Skeletal muscle tissue (tissue), 4 donors: ENCODE measurements around the gene CES3. TPM values are rescaled to one million over a fixed set of nuclear protein-coding genes. Genes with fewer than 3 reads are reported as not detected.
"Not testable (repeated sequence)": the region's sequence is repeated elsewhere in the genome, so short reads cannot be mapped to it uniquely, and the experiment has no call there.

Source experiments
- H3K27ac ChIP-seq: one replicate; pipeline ENCODE4 v1.7.0; 2013; ENCODE audit warnings: mild to moderate bottlenecking, low read depth, low read length, inconsistent platforms
- H3K27me3 ChIP-seq, 3 donors: one replicate each; pipeline ENCODE4 v1.7.0; 2013; ENCODE audit warnings: low read length in 3 of 3; ENCODE audit not compliant: control insufficient read depth in 3 of 3, insufficient read depth in 3 of 3
- H3K36me3 ChIP-seq, 3 donors: one replicate each; pipeline ENCODE4 v1.7.0; 2013; ENCODE audit warnings: low read length in 3 of 3; ENCODE audit not compliant: control insufficient read depth in 3 of 3, insufficient read depth in 3 of 3
- H3K4me1 ChIP-seq, 3 donors: one replicate each; pipeline ENCODE4 v1.7.0; 2013; ENCODE audit warnings: low read length in 3 of 3, mild to moderate bottlenecking in 3 of 3; ENCODE audit not compliant: control insufficient read depth in 3 of 3, insufficient read depth in 3 of 3
- H3K4me3 ChIP-seq, 3 donors: one replicate each; pipeline ENCODE4 v1.7.0; 2013; ENCODE audit warnings: low read length in 3 of 3
- H3K9ac ChIP-seq, 3 donors: one replicate each; pipeline ENCODE4 v1.7.0; 2013; ENCODE audit warnings: low read length in 3 of 3, mild to moderate bottlenecking in 3 of 3, moderate library complexity in 2 of 3, low read depth in 1 of 3
- H3K9me3 ChIP-seq, 3 donors: one replicate each; pipeline ENCODE4 v1.7.0; 2013; ENCODE audit warnings: low read length in 3 of 3; ENCODE audit not compliant: control insufficient read depth in 3 of 3
- total RNA-seq: library from RNA; depleted of rRNA; stranded (reverse); fragments of >200 nt; gene quantifications from one replicate; pipeline ENCODE4 v1.2.3, GENCODE V29; 2014
- donor health status: Osteomylitis.

The CES3 gene
- total RNA-seq, 1 donor from 2014 or later: 0.52 TPM

DNA sequence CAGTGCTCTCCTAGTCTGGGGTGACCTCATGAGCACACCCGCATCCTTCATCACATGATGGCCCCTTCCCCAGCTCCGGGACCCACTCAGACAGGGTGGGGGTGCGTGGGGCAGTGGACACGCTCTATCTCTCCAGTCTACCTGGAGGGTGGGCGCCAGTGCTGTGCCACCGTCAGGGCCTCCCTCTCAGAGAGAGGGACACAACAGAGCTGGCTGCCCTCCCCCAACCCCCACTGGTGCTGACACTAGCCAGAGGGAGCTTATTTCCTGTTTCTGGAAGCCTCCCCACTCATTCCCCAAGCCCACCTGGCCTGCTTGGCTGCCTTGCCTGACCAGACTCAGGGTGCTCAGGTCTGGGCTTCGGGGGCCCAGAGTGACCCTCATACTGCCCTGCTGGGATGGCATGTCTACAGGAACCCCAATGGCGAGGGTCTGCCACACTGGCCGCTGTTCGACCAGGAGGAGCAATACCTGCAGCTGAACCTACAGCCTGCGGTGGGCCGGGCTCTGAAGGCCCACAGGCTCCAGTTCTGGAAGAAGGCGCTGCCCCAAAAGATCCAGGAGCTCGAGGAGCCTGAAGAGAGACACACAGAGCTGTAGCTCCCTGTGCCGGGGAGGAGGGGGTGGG lies 17.5 kb upstream of the CES3 start:
- H3K36me3 ChIP-seq: peaks cover 45 to 55% (median 54%) of the 10 kb centered on the region in 3 donors

DNA sequence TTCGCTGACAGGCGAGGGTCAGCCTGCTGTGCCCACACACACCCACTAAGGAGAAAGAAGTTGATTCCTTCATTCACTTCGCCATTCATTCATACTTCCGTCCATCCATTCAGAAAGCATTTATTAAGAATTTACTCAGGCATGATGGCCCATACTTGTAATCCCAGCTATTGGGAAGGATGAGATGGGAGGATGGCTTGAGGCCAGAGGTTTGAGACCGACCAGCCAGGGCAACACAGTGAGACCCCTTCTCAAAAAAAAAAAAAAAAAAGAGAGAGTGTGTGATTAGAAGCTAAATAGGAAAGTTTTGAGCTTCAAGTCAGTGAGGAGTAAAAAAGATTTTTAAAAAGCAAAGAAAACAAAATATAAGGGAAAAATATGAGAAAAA lies 17.0 kb upstream of the CES3 start:
- Histone ChIP-seq H3K27me3 (no peaks in the 10 kb centered on the region), H3K36me3 (peaks cover 40 to 50% (median 50%) of the 10 kb centered on the region in 3 donors)

More for the DNA sequence above, 17.5 kb upstream of the CES3 start:
- H3K4me1 ChIP-seq: peaks cover 6 to 16% (median 10%) of the 10 kb centered on the region in 3 donors
- no peak overlapping the region for H3K4me3 ChIP-seq
- no peaks in the 10 kb centered on the region for H3K9me3 ChIP-seq
- no peak overlapping the region for H3K27ac ChIP-seq
- H3K9ac ChIP-seq: no peak overlapping the region
- H3K27me3 ChIP-seq: no peaks in the 10 kb centered on the region

DNA sequence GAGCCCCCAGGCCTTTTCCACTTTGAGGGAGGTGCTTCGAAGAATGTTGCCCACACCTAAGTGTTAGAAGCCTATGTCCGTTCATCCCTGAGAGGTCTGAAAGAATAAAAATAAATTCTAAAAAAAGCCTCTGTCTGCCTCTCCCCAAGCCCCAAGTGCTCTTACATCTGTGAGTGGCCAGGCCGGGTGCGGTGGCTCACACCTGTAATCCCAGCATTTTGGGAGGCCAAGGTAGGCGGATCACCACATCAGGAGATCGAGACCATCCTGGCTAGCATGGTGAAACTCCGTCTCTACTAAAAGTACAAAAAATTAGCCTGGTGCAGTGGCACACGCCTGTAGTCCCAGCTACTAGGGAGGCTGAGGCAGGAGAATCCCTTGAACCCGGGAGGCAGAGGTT lies 16.1 kb upstream of the CES3 start:
- peaks cover 35 to 41% (median 41%) of the 10 kb centered on the region in 3 donors for H3K36me3 ChIP-seq
- H3K4me3 ChIP-seq, H3K9ac ChIP-seq, H3K27ac ChIP-seq, H3K9me3 ChIP-seq, H3K27me3 ChIP-seq: not testable (repeated sequence)
- peaks cover 6 to 24% (median 14%) of the 10 kb centered on the region in 3 donors for H3K4me1 ChIP-seq

More for the DNA sequence above, 17.0 kb upstream of the CES3 start:
- Histone ChIP-seq H3K27ac (no peak overlapping the region), H3K9me3 (no peaks in the 10 kb centered on the region), H3K4me3 (no peak overlapping the region), H3K9ac (no peak overlapping the region), H3K4me1 (peaks cover 6 to 16% (median 11%) of the 10 kb centered on the region in 3 donors)

DNA sequence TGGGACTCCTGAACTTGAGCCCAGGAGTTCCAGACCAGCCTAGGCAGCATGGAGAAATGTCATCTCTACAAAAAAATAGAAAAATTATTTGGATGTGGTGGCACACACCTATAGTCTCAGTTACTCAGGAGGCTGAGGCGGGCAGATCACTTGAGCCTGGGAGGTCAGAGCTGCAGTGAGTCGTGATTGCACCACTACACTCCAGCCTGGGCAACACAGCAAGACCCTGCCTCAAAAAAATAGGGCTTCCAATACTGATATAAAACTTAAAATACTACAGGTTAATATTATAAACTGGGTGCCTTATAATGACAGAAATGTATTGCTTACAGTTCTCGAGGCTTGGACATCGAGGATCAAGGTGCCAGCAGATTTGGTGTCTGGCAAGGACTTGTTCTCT lies 15.1 kb upstream of the CES3 start:
- Histone ChIP-seq H3K36me3 (peaks cover 26 to 31% (median 31%) of the 10 kb centered on the region in 3 donors), H3K9ac (no peak overlapping the region), H3K4me3 (no peak overlapping the region), H3K27me3 (peaks cover 0 to 3% (median 0%) of the 10 kb centered on the region in 3 donors), H3K27ac (no peak overlapping the region), H3K4me1 (peaks cover 9 to 27% (median 12%) of the 10 kb centered on the region in 3 donors), H3K9me3 (no peaks in the 10 kb centered on the region)

DNA sequence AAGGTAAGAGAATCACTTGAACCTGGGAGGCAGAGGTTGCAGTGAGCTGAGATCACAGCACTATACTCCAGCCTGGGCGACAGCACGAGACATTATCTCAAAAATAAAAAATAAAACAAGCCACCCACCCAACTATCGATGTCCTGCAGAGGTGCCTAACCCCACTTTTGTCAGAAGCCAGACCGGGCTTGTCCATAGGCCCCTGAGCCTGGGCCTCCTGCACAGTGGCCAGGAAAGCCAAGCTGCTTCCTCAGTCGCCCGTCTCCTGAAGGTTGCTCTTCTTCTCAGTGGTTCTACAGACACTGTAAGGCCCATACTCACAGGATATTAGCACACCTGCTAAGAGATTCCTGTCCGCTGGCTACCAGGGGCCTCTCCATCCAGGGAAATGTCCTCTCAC lies 14.5 kb upstream of the CES3 start:
- Histone ChIP-seq H3K36me3 (peaks cover 20 to 25% (median 25%) of the 10 kb centered on the region in 3 donors), H3K9me3 (no peaks in the 10 kb centered on the region), H3K27me3 (peaks cover 0 to 3% (median 0%) of the 10 kb centered on the region in 3 donors), H3K4me1 (peaks cover 9 to 27% (median 12%) of the 10 kb centered on the region in 3 donors), H3K9ac (no peak overlapping the region), H3K4me3 (no peak overlapping the region), H3K27ac (no peak overlapping the region)

- H3K36me3 ChIP-seq: peaks cover 16 to 21% (median 21%) of the 10 kb centered on the region in 3 donors
- peak overlapping the region in 2 of 3 donors; percentile 34 to 59 for H3K9ac ChIP-seq
- no peaks in the 10 kb centered on the region for H3K9me3 ChIP-seq
- no peak overlapping the region for H3K4me3 ChIP-seq
- H3K27me3 ChIP-seq: peaks cover 0 to 3% (median 0%) of the 10 kb centered on the region in 3 donors
- peaks cover 9 to 27% (median 12%) of the 10 kb centered on the region in 3 donors for H3K4me1 ChIP-seq
- H3K27ac ChIP-seq: peak overlapping the region; percentile 79
Measured at GRCh38 chr16:66946974-66947301, 14.1 kb upstream of the CES3 start.

GRCh38 chr16:66947302-66948065 lies 13.6 kb upstream of the CES3 start:
- Histone ChIP-seq H3K27me3 (peaks cover 0 to 3% (median 0%) of the 10 kb centered on the region in 3 donors), H3K9ac (peak overlapping the region; percentile 79 to 94 (median 79)), H3K36me3 (peaks cover 10 to 16% (median 15%) of the 10 kb centered on the region in 3 donors), H3K4me3 (peak overlapping the region; percentile 78 to 86 (median 82)), H3K9me3 (no peaks in the 10 kb centered on the region), H3K27ac (peak overlapping the region; percentile 79), H3K4me1 (peaks cover 9 to 27% (median 12%) of the 10 kb centered on the region in 3 donors)

DNA sequence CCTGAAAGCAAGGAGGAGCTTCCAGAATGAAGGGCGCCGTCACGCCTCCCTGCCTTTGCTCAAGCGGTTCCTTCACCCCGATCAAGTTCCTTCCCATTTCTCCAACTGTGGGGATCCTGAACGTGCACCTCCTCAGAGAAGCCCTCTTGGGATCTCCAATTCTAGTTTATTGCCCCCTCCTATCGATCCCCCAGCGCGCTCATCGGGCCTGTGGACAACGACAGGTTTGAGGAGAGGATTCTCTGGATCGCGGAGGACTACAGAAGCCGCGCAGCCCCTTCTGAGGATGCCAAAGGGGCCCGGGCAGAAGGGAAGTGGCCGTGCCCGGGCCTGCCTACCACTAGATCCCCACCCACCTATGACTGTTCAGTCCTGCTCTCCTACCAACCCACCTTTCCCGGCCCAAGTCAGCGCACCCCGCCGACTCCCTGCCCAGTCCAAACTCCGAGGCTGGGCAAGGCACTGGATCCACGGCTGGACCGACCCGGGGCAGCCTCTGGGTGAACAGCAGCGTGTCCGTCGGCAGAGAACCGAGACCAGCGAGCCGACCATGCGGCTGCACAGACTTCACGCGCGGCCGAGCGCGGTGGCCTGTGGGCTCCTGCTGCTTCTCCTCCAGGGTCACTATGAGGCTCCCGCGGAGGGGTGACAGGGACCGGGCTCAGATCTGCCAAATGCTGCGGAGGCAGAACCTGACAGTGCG lies 12.8 kb upstream of the CES3 start:
- H3K9me3 ChIP-seq: no peaks in the 10 kb centered on the region
- peaks cover 0 to 3% (median 0%) of the 10 kb centered on the region in 3 donors for H3K27me3 ChIP-seq
- H3K27ac ChIP-seq: peak overlapping the region; percentile 79
- peaks cover 12 to 30% (median 14%) of the 10 kb centered on the region in 3 donors for H3K4me1 ChIP-seq
- H3K4me3 ChIP-seq: peak overlapping the region; percentile 78 to 86 (median 82)
- peak overlapping the region; percentile 79 to 94 (median 79) for H3K9ac ChIP-seq
- peaks cover 4 to 8% (median 8%) of the 10 kb centered on the region in 3 donors for H3K36me3 ChIP-seq

DNA sequence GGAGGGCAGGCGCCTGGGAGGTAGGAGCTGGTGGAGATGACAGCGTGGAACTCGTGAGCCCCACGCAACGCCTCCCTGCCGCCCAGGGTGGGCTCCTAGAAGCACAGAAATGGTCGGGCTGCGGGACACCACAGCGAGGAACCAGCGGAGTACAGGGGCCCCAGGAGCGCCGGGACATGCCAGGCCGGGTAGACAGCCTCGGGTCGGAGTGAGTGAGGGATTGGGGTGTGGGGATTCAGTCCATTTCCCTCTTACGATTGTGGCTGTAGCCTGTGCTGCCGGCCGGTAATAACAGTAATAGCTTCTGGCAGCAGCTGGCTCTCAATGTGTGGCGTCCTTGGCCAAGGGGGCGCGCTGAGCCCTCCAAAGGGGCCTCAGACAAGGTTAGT lies 12.2 kb upstream of the CES3 start:
- Histone ChIP-seq H3K4me3 (peak overlapping the region; percentile 78 to 86 (median 82)), H3K36me3 (peaks cover 0 to 2% (median 2%) of the 10 kb centered on the region in 3 donors), H3K9ac (peak overlapping the region; percentile 79 to 94 (median 79)), H3K27me3 (peaks cover 0 to 3% (median 0%) of the 10 kb centered on the region in 3 donors), H3K9me3 (no peaks in the 10 kb centered on the region), H3K27ac (peak overlapping the region; percentile 79), H3K4me1 (peaks cover 12 to 35% (median 19%) of the 10 kb centered on the region in 3 donors)
